GOT3 (cell line): Measurements from ENCODE around the gene SCUBE3.

Source experiments
- DNase-seq: peaks from one replicate; lab custom pipeline; 2025; ENCODE audit warnings: mixed read lengths; lab: John Stamatoyannopoulos, UW

SCUBE3 gene

DNA sequence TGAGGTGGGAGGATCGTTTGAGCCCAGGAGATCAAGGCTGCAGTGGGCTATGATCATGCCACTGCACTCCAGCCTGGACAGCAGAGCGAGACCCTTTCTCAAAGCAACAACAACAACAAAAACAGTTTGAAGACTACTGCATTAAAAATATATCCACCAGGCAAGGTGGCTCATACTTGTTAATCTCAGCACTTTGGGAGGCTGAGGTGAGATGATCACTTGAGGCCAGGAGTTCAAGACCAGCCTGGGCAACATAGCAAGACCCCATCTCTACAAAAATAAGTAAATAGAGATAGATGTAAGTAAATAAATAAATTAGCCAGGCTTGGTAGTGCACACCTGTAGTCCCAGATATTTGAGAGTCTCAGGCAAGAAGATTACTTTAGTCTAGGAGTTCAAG is 58.2 kb downstream of the SCUBE3 start:
- DNase-seq = no peak

- DNase-seq = no peak
Measured at GRCh38 chr6:35273822-35274559, 60.2 kb downstream of the SCUBE3 start.

DNA sequence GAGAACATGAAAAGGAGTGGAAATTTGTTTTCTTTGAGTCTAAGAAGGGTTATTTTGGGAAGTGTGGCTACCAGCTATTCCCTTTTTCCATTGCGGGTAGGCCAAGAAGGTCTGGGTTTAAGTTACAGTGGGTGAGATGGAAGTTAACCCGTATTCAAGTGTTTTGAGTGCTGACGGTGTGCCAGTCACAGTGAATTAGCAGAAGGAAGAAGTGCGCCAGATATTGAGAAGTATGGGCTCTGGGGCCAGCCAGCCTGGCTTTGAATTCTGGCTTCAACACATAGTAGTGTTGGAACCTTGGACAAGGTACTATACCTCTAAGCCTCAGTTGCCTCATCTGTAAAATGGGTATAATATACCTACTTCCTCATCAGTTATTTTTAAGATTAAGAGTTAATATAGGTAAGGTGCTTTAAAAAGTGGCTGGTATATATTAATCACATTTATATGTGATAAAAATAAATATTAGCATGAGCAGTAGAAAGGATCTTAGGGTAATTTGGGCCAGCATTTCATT is 62.0 kb downstream of the SCUBE3 start:
- DNase-seq = no peak

DNA sequence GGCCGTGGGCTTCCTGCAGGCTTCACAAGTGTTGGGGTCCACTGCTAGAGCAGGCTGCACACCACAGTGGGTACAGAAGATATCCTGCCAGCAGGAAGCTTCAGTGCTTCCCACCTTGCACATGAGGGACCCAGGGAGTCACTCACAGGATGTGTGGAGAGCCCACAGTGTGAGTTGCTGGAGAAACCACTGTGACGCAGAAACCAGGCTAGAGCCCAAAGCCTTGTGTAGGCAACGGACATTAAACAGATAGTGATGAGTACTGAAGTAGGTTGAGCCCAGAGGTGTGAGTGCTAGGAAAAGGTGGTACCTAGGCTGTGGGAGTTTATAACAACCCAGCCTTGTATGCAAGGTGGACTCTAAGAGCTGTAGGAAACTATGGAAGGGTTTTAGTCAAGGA is 65.0 kb downstream of the SCUBE3 start:
- DNase-seq = no peak

- DNase-seq = no peak
Measured at GRCh38 chr6:35280903-35281302, 67.1 kb downstream of the SCUBE3 start.

DNA sequence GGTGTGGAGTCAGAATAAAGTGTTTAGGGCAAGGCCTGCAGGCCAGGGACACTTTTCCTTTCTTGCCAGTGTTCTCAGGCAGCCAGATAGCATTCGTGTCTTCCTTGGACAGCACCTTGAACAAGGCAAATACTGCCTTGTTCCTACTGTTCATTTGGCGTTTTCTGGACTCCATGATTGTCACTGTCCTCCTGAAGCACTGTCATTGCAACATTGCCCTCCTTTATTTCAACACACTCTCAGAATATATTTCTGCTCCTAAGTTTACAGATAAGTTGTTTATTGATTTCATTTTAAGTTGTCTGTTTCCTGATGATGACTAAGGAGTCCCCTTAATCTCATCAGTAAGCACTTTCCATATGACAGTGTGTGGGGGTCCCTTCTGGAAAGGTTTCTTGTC is 68.7 kb downstream of the SCUBE3 start:
- DNase-seq = no peak

- no peak for DNase-seq
Measured at GRCh38 chr6:35283361-35283760, 69.6 kb downstream of the SCUBE3 start.

GRCh38 chr6:35287671-35288396 is 74.1 kb downstream of the SCUBE3 start:
- no peak for DNase-seq

GRCh38 chr6:35288834-35289233 is 75.1 kb downstream of the SCUBE3 start:
- no peak for DNase-seq

DNA sequence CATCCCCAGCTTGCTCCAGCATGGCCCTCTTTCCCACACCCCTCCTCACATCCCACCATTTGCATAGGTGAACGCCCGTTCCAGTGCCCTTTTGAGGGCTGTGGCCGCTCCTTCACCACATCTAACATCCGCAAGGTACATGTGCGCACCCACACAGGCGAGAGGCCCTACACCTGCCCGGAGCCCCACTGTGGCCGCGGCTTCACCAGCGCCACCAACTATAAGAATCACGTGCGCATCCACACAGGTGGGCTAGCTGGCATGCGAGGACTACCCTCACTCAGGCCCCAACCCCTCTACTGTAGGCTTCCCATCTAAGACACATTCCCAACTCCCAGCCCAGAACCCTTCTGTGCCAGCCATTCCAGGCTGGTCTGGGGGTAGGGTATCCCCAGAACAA is 77.7 kb downstream of the SCUBE3 start:
- DNase-seq = no peak

DNA sequence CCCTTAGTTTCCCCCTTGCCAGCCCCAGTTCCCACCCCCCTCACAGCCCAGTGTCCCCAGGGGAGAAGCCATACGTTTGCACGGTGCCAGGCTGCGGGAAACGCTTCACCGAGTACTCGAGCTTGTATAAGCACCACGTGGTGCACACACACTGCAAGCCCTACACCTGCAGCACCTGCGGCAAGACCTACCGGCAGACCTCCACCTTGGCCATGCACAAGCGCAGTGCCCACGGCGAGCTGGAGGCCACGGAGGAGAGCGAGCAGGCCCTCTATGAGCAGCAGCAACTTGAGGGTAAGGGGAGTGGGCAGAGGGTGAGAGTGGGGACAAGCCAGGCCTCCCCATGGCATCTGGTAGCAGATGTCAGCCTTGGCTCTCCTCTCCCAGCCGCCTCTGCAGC is 78.7 kb downstream of the SCUBE3 start:
- DNase-seq = no peak

DNA sequence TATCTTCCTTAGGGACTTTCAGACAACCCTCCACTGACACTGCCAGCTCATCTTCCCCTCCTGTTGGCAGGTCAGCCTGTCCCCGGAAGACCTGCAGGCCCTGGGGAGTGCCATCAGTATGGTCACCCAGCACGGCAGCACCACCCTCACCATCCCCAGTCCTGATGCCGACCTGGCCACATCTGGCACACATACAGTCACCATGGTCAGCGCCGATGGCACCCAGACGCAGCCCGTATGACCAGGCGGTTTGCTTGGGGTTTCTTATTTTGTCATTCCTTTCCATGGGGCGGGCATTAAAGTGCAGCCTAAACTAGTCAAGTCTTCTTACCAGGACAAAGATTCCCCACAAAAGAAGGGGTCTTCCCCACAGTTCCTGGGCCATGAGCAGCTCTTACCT is 79.9 kb downstream of the SCUBE3 start:
- no peak for DNase-seq

GRCh38 chr6:35294308-35294945 is 80.7 kb downstream of the SCUBE3 start:
- DNase-seq = no peak

DNA sequence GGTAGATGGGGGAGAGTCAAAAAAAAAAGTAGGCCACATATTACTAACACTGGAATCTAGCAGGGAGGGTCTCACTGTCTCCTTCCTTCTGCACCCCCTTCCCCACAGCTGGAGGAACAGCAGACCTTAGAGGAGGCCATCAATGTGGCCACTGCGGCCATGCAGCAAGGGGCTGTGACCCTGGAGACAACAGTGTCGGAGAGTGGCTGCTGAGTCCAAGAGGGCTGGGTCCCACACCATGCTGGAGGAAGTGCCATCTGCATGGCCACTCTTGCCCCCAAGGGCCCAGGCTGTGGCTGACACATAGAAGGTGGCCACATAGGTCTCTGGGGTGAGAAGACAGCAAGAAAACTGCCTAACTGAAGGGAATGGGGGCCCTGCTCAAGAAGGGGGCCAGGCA is 81.3 kb downstream of the SCUBE3 start:
- no peak for DNase-seq

DNA sequence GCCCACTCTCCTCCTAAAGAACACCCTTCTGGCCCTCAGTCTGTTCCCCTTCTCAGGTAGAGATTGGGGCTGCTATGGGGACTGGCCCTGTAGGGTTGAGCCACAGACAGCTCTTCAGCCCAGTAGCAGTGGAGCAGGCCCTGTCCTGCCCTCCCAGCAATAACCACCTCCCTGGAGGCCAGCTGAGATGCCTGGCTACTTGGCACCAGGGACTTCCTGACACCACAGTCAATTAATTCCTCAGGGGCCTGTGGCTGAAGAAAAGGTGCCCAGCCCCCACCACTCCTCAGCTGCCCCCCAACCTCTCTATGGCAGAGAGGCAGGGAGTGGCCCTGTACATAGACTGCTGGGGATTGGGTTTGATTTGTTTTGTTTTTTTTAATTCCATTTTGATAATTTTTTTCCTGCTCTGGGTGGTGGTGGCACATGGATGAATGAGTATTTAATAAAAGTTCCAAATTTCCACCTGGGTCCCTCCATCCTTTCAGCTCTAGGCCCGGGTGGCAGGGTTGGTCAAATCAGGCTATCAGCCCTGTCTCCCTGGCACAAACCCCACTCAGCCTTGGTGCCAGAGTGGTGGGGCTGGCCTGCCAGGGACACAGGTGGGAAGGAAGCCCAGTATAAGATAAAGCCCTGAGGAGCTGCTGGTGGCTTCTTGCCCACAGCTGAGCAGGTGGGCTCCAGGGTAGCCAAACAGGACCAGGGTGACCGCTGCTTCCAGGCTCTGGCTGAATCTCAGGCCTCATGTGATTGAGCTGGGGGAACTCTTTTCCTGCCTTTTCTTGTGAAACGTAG is 82.0 kb downstream of the SCUBE3 start:
- no peak for DNase-seq

- no peak for DNase-seq
Measured at GRCh38 chr6:35296931-35297600, 83.3 kb downstream of the SCUBE3 start.

DNA sequence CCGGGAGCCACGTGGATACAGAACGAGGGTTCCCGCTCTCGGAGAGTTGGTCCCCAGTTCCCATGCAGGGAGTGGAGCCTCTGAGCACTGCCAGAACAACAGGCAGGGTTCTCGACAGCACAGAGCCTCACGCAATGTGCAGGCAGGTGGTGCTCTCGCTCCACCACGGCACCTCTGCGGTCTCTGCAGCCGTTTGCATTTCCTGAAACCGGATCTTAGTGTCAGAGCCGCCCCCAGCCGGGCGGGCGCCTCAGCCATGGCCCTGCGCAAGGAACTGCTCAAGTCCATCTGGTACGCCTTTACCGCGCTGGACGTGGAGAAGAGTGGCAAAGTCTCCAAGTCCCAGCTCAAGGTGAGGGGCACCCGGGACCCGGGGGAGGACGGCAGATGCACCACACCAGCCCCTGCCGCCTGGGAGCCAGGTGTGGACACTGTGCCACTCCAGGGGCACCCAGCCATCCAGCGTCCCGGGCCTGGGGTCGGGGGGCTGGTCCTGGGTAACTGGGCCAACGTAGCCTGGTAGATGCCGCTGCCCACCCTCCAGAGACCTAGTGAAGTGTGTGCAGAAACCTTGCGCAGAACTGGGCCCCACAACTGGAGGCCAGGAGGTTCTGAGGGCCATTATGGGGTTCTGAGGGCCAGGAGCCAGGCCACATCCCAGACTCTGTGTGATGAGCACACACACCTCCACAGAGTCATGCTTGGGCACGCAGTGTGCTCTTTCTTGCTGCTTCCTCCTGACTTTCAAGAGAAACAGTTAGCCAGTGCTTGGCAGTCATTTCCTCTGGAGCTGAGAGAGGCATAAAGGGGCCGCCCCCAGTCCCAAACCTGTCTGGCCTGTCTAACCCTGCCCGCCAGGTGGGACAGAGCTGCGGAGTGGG is 84.1 kb downstream of the SCUBE3 start, which contains the start of gene DEF6:
Gene DEF6, plus strand, starts transcription at position 218 of the 881 bp plus-strand sequence. Its CDS starts 39 bp downstream, at position 257.
- no peak for DNase-seq

DNA sequence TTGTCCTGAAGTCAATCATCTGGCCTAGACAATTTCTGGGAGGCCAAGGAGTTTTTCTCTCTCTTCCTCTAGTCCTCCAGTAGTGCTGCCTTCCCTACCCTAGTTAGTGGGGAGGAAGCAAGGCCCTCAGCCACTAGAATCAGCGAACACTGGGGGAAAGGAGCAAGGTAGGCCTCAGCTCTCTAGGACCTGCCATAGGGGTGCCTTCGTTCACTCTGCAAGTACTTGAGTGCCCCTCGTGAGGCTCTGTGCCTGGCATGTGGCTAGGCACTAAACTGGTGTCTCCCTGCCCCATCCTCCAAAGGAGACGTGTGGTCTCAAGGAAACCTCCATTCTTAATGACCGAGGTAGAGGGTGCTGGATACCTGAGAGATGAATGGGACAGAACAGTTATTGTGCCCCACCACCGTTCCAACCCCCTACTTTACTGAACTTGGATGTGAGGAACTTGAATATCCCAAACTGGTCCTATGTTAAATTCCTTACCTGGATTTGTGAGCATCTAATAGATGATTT is 84.9 kb downstream of the SCUBE3 start:
- no peak for DNase-seq

DNA sequence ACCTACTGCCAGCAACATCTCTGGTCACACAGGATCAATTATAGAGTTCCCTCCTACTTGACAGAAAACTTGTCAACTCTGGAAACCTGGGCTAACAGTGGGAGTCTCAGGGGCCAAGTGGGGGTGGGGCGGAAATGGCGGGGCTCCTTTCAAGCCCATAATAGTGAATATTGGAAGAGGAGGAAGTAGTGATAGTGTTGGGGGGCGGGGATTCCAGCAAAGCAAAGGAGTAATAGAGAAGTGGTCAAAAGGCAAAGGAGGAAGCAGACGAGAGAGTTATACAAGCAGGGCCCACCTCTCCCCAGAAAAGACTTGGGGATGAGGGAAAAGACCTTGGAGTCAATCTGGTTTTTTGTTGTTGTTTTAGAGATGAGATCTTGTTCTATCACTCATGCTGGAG is 85.9 kb downstream of the SCUBE3 start:
- DNase-seq = no peak

GRCh38 chr6:35300848-35301247 is 87.1 kb downstream of the SCUBE3 start:
- DNase-seq = no peak
